ENCODE data around the gene PCAT6.

Gene PCAT6

DNA sequence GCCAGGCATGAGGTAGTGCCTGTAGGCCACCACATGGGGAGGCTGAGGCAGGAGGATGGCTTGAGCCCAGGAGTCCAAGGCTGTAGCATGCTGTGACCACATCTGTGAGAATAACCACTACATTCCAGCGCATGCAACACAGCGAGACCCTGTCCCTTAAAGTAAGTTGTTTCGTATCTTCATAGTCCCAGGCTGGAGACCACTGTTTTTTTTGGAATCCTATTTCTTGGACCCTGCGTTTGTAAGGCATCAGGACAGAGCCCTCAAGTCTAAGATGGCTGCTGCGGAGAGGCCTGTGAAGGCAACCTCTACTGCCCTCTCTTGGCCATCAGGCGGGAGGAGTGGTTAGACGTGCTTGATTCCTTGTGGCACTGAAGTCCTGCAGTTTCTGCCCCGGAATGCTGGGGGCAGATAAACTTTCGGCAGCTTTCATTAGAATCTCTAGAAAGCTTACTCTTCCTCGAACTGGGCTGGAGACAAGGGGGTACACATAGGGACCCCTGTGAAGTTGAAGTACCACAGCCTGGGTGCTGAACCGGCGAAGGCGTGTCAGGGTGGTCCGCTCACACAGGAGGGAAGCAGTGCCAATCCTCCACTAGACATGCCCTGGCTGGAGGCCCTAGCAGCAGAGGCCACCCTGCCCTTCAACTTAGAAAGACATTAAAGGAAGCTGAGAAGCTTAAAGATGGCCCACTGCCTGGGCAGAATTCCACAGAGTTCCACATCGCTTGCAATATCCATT, 41.6 kb downstream of the PCAT6 start:
- DNase-seq, result no peak

- no peak for DNase-seq
Measured at GRCh38 chr1:202854787-202855186, 44.0 kb downstream of the PCAT6 start.

- no peak for DNase-seq
Measured at GRCh38 chr1:202856014-202856413, 45.3 kb downstream of the PCAT6 start.

DNA sequence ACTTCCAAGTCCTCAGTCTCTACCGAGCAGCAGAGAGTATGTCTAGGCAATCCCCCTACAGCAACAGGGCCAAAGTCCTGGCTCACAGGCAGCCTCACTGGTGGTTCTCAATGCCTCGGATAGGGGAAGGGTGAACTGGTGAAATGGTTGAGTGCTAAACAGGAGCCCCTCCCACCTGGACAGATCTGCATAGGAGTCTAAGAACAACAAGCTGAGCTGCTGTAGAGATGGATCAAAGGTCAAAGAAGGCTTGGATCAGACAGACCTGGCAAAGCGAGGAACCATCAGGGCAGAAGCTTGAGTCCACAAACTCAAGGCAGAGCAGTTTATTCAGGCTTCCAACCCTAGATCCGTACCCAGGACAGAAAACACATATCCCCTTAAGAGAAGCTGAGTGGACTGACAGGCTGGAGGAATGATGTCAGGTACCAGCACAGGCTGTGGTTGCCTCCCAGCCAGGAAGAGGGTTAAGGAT, 46.4 kb downstream of the PCAT6 start:
- DNase-seq, result no peak

GRCh38 chr1:202858331-202858730, 47.6 kb downstream of the PCAT6 start:
- DNase-seq, result peak; percentile 57

DNA sequence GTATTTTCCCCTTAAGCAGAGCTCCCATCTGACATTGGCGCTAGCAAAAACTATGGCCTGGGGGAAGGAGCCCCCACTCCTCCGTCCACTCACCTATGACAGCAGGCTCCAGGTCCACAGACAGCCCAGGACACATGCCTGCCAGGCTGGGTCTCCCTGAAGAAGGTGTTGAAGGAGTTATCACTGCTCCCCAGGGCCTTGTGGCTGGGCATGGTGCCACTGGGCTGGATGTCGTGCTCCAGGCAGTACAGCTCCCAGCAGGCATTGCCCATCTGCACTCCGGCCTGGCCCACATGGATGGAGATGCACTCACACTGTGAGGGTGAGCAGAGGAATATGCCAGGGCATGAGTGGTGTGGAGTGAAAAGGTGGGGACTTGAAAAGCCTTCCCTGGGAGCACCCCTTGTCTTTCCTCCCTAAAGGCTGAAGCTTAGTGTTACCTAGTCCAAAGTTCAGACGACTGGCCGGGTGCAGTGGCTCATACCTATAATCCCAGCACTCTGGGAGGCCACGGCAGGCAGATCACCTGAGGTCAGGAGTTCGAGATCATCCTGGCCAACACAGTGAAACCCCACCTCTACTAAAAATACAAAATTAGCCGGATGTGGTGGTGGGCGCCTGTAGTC, 48.1 kb downstream of the PCAT6 start:
- no peak for DNase-seq

- DNase-seq, result peak; percentile 35
Measured at GRCh38 chr1:202860744-202861419, 50.1 kb downstream of the PCAT6 start.
